ENCODE results near the gene MYG1. TPM values are rescaled to one million over a fixed set of nuclear protein-coding genes. Genes with fewer than 3 reads are reported as not detected.

MYG1 gene
- total RNA-seq, 8 experiments from 2014 or later, result 70.2 to 101 (median 87.1) TPM

DNA sequence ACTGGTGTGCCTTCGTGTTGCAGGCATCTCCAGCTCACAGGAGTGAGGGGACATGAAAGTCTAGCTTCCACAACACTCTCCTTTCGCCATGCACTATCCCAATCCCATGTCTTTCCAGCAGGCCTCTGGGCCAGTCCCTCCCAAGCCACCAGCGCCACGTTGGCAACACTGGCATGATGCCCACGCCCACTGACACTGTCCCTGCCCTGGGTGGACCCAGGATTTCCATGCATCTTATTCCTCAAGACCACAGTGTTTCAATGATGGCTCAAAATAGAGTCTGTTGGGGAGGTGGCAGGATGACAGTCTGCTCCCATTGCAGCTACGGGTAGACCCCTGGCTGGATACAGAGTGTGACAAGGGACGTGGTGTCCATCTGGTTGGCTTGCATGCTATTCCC is 34.4 kb downstream of the MYG1 start:
- H3K4me1 ChIP-seq (replicated peaks in 1 of 2), result no peaks in the 10 kb centered on the region
- 0 to 71% (median 37%) methylated on average over 1 to 3 of the region's 7 CpGs; no CpG with 5 or more reads in 4 of the 10 experiments for WGBS, 10 experiments
- H3K27ac ChIP-seq, result no peak overlapping the region
- no peak overlapping the region for H3K4me3 ChIP-seq
- ATAC-seq (replicated peaks in 6 of 8), result no peak
- in situ Hi-C loops (cut with MboI; ENCODE audit: low pct_unique_long_range_greater_than_20kb in 2 of 9, low sequenced_read_pairs in 9 of 9, unreplicated experiment in 9 of 9), result loop anchor here in 3 of 9 experiments (25.0 kb wide), 2 partner anchors 103 to 178 kb away; partner anchors contain the start of genes NPFF (in 2 of the 3), TARBP2 (in 2 of the 3) and PRR13 (in 1 of the 3)

DNA sequence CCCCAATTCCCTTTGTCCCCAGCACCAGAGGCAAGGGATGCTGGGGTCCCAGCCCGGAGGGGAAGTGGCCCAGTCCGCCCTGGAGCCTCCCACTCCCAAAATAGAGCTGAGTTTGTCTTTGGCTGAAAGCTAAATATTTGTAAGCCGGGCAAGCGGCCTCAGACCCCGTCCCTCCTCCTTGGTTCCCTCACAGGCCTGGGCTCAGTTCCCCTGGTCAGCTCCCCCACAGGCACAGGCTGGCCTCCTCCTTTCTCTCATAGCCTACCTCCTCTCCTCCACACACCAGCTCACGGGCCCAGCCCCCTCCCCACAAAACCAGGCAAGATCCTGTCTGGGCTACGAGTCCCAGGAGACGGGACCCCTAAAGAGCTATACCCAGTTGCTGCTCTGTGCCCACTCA is 35.3 kb downstream of the MYG1 start:
- H3K4me3 ChIP-seq, result no peak overlapping the region
- ATAC-seq (replicated peaks in 6 of 8), result no peak
- in situ Hi-C loops (cut with MboI; ENCODE audit: low pct_unique_long_range_greater_than_20kb in 2 of 9, low sequenced_read_pairs in 9 of 9, unreplicated experiment in 9 of 9), result loop anchor here in 3 of 9 experiments (25.0 kb wide), 2 partner anchors 102 to 177 kb away; partner anchors contain the start of genes NPFF (in 2 of the 3), TARBP2 (in 2 of the 3) and PRR13 (in 1 of the 3)
- H3K4me1 ChIP-seq (replicated peaks in 1 of 2), result no peaks in the 10 kb centered on the region
- WGBS, 10 experiments, result 80 to 92% (median 83%) methylated on average over 1 to 2 of the region's 8 CpGs; no CpG with 5 or more reads in 7 of the 10 experiments
- H3K27ac ChIP-seq, result no peak overlapping the region

DNA sequence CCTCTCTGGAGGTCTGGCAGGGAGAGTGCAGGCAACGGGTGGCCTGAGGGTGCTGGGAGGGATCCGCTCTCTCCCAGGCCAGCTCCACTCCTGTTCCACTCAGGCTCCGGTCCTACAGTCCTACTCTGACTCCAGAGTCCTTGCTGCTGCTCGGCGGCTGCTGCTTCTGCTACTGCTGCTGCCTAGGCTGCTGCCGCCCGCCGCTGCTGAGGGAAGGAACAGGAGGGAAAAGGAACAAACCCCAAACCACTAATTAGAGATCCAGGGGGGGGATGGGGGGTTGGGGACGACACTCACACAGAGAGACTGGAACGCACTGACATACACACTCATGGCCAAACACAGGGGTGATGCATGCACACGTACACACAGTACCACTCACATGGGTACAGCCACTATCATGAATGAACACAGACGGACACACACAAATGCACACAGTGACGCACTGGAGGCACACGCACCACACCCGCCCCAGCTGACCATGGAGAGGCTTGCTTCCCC is 36.7 kb downstream of the MYG1 start, which contains the start of gene SP7:
SP7 (minus strand) TSS at position 174 of the 501 bp plus-strand sequence. CDS start 708 bp downstream, outside the sequence.
- ATAC-seq (replicated peaks in 6 of 8), result peak in 6 of 8 experiments; percentile 16 to 79 (median 34)
- no peak within 1 kb of the TSS for H3K27ac ChIP-seq
- no peak within 1 kb of the TSS for H3K4me3 ChIP-seq
- in situ Hi-C loops (cut with MboI; ENCODE audit: low pct_unique_long_range_greater_than_20kb in 2 of 9, low sequenced_read_pairs in 9 of 9, unreplicated experiment in 9 of 9), result loop anchor here in 3 of 9 experiments (25.0 kb wide), 2 partner anchors 101 to 176 kb away; partner anchors contain the start of genes NPFF (in 2 of the 3), TARBP2 (in 2 of the 3) and PRR13 (in 1 of the 3)
- no peaks in the 10 kb centered on the region for H3K4me1 ChIP-seq (replicated peaks in 1 of 2)
- 50 to 60% methylated on average over 1 to 5 of the region's 15 CpGs; no CpG with 5 or more reads in 8 of the 10 experiments for WGBS, 10 experiments

DNA sequence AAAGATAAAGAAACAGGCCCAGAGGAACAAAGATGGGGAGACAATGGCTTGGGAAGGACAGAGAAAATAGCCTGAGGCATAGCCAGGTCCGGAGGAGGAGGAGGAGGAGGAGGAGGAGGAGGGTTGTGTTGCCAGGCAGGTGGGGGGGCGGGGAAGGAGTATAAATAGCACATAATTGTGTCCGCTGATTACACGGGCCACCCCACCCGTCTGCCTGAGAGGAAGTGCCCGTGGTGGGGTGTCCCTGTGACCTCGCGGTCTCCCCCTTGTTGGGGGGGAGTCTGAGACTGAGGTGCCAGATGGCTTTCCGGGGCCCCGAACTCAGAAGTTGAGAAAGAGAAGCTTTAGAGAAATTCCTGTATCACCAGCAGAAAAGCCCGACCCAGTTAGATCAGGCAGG is 38.5 kb downstream of the MYG1 start:
- no peak for ATAC-seq (replicated peaks in 6 of 8)
- Histone ChIP-seq H3K4me3 (no peak overlapping the region), H3K27ac (no peak overlapping the region), H3K4me1 (replicated peaks in 1 of 2) (no peaks in the 10 kb centered on the region)
- WGBS, 10 experiments, result 0 to 80% (median 73%) methylated on average over 1 to 4 of the region's 11 CpGs; no CpG with 5 or more reads in 3 of the 10 experiments
- in situ Hi-C loops (cut with MboI; ENCODE audit: low pct_unique_long_range_greater_than_20kb in 2 of 9, low sequenced_read_pairs in 9 of 9, unreplicated experiment in 9 of 9), result loop anchor here in 3 of 9 experiments (25.0 kb wide), 2 partner anchors 99 to 174 kb away; partner anchors contain the start of genes NPFF (in 2 of the 3), TARBP2 (in 2 of the 3) and PRR13 (in 1 of the 3)

DNA sequence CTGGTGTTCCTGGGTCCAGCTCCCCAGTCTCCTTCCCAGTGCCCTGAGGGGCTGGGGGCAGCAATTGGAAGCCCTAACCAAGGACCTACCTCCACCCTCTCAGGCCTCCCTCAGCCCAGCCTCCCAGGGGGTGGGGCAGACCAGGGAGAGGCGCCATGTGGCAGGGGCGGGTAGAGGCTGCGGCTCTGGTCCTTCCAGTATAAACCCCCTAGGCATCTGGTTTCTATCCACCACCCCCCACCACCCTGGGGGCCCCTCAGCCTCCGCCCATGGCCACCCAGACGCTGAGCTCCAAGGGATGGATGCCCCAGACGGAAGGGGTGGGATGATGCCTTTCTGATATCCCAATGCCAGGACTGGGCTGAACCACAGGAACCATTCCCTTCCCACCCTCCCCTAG is 39.4 kb downstream of the MYG1 start:
- peak in 4 of 8 experiments; percentile 14 to 78 (median 58) for ATAC-seq (replicated peaks in 6 of 8)
- Histone ChIP-seq H3K27ac (no peak overlapping the region), H3K4me3 (no peak overlapping the region), H3K4me1 (replicated peaks in 1 of 2) (no peaks in the 10 kb centered on the region)
- WGBS, 10 experiments, result no CpG with 5 or more reads among the region's 6 CpGs
- in situ Hi-C loops (cut with MboI; ENCODE audit: low pct_unique_long_range_greater_than_20kb in 2 of 9, low sequenced_read_pairs in 9 of 9, unreplicated experiment in 9 of 9), result loop anchor here in 3 of 9 experiments (25.0 kb wide), 2 partner anchors 98 to 173 kb away; partner anchors contain the start of genes NPFF (in 2 of the 3), TARBP2 (in 2 of the 3) and PRR13 (in 1 of the 3)

DNA sequence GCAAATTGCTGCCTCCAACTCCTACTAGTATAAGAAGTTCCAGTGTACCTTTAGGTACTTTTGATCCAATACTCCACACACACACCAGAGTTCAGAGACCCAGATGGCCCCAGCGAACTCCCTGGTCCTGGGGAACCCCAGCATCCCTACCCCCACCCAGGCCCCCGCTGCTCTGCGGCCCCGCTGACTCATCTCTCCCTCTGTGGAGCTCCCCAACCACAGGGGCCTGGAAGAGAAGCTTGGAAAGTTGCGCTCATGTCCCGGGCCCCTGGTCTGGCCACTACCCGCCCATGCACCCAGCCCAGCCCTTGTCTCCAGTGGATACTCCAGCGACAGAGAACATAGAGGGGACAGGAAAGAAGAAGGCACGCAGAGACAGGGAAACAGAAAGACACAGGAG is 40.9 kb downstream of the MYG1 start:
- Histone ChIP-seq H3K4me3 (no peak overlapping the region), H3K4me1 (replicated peaks in 1 of 2) (peaks cover 0 to 1% of the 10 kb centered on the region in 2 donors), H3K27ac (no peak overlapping the region)
- WGBS, 10 experiments, result 90% methylated on average over 2 of the region's 9 CpGs; no CpG with 5 or more reads in 9 of the 10 experiments
- no peak for ATAC-seq (replicated peaks in 6 of 8)
- in situ Hi-C loops (cut with MboI; ENCODE audit: low pct_unique_long_range_greater_than_20kb in 2 of 9, low sequenced_read_pairs in 9 of 9, unreplicated experiment in 9 of 9), result loop anchor here in 3 of 9 experiments (10.0 to 25.0 kb wide), 3 partner anchors 84 to 172 kb away; partner anchors contain the start of genes NPFF (in 2 of the 3), TARBP2 (in 2 of the 3), AMHR2 (in 1 of the 3) and PRR13 (in 1 of the 3)

DNA sequence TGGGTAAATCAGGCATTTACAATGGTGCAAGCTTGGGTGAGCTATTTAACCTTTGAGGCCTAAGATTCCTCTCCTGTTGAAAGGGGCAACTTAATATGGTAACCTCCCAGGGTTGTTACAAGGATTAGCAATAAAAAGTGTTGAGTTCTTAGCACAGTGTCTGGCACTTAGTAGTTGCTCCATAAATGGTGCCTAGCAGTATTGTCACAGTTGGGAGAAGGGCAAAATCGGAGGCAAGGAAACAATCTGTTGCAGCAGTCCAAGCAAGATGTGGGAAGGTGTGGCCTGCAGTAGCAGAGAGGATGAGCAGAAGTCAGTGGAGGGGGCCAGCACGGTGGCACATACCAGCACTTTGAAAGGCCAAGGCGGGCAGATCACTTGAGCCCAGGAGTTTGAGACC is 44.0 kb downstream of the MYG1 start:
- Histone ChIP-seq H3K4me1 (replicated peaks in 1 of 2) (peaks cover 0 to 5% of the 10 kb centered on the region in 2 donors), H3K4me3 (no peak overlapping the region), H3K27ac (no peak overlapping the region)
- no peak for ATAC-seq (replicated peaks in 6 of 8)
- 56 to 86% (median 63%) methylated on average over 1 to 3 of the region's 3 CpGs; no CpG with 5 or more reads in 5 of the 10 experiments for WGBS, 10 experiments
- in situ Hi-C loops (cut with MboI; ENCODE audit: low pct_unique_long_range_greater_than_20kb in 2 of 9, low sequenced_read_pairs in 9 of 9, unreplicated experiment in 9 of 9), result loop anchor here in 3 of 9 experiments (10.0 to 25.0 kb wide), 3 partner anchors 81 to 169 kb away; partner anchors contain the start of genes NPFF (in 2 of the 3), TARBP2 (in 2 of the 3), AMHR2 (in 1 of the 3) and PRR13 (in 1 of the 3)

DNA sequence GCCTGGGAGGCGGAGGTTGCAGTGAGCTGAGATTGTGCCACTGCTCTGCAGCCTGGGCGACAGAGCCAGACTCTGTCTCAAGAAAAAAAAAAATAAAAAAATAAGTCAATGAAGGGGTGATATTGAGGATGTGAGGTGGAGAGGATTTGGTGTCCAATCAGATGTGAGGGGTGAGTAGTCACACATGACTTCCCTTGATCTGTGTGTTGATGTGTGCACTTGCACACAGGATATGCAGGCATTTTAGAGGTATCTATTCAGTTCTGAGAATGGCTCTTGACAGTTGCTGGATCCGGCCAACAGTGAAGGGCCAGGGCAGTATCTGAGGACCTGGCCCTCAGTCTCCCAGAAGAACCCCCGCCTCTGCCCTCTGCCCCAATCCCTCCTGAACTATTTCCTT is 44.5 kb downstream of the MYG1 start:
- H3K4me3 ChIP-seq, result peak overlapping the region in 1 of 5 donors; percentile 47
- in situ Hi-C loops (cut with MboI; ENCODE audit: low pct_unique_long_range_greater_than_20kb in 2 of 9, low sequenced_read_pairs in 9 of 9, unreplicated experiment in 9 of 9), result loop anchor here in 3 of 9 experiments (10.0 to 25.0 kb wide), 3 partner anchors 81 to 168 kb away; partner anchors contain the start of genes NPFF (in 2 of the 3), TARBP2 (in 2 of the 3), AMHR2 (in 1 of the 3) and PRR13 (in 1 of the 3)
- ATAC-seq (replicated peaks in 6 of 8), result no peak

DNA sequence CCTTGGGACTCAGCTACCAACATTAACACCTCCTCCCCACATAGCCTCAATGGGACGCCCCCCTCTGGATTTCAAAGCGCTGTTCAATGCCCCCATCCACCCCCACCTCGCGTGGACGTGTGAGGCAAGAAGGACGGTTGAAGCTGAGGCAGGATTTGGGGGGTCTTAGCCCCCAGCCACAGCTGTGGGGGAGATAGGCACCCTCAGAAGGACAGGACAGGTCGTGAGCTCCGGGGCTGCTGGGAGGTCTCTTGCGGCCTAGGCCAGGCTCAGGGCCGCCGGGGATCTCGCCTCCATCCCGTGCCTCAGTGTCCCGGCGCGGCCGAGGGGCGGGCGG is 45.0 kb downstream of the MYG1 start:
- peak in 2 of 8 experiments; percentile 1 to 4 for ATAC-seq (replicated peaks in 6 of 8)
- Histone ChIP-seq H3K4me1 (replicated peaks in 1 of 2) (peaks cover 0 to 5% of the 10 kb centered on the region in 2 donors), H3K4me3 (peak overlapping the region; percentile 38 to 58 (median 47)), H3K27ac (peak overlapping the region in 1 of 2 donors; percentile 4)
- in situ Hi-C loops (cut with MboI; ENCODE audit: low pct_unique_long_range_greater_than_20kb in 2 of 9, low sequenced_read_pairs in 9 of 9, unreplicated experiment in 9 of 9), result loop anchor here in 3 of 9 experiments (10.0 to 25.0 kb wide), 3 partner anchors 80 to 168 kb away; partner anchors contain the start of genes NPFF (in 2 of the 3), TARBP2 (in 2 of the 3), AMHR2 (in 1 of the 3) and PRR13 (in 1 of the 3)
- no CpG with 5 or more reads among the region's 19 CpGs for WGBS, 10 experiments

More for the DNA sequence above, 44.5 kb downstream of the MYG1 start:
- WGBS, 10 experiments, result 80 to 100% (median 100%) methylated on average over 1 to 2 of the region's 4 CpGs; no CpG with 5 or more reads in 2 of the 10 experiments
- Histone ChIP-seq H3K27ac (no peak overlapping the region), H3K4me1 (replicated peaks in 1 of 2) (peaks cover 0 to 5% of the 10 kb centered on the region in 2 donors)

DNA sequence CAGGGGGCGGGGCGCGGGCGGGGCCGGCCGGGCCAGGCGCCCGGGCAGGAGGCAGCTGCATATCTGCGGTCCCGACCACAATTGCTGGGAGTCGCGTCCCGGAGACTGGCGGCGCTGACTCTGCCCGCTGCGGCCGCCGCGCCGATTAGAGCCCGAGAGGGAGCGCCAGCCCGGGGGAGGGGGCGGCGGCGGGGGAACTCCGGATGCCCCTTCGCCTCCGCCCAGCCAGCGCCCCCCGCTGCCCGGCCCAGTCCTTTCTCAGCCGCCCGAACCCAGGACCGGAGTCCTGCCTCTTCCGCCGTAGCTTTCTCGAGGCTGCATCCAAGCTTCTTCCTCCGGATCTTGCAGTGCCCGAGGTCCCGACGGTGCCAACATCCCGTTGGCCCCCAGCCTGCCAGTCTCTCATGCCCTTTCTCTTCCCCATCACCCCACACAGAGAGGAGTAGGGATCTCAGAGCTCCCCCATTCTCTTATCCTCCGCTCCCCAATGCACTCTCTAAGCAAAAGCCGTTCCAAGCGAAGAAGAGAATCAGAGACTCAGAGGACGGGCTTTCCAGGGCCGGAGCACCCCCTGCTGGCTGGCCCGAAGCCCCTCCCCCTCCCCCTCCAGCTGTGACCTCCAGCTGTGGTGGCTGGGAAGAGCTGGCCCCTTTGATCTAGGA is 45.5 kb downstream of the MYG1 start:
- Histone ChIP-seq H3K27ac (peak overlapping the region in 1 of 2 donors; percentile 4), H3K4me1 (replicated peaks in 1 of 2) (peaks cover 0 to 5% of the 10 kb centered on the region in 2 donors), H3K4me3 (peak overlapping the region; percentile 38 to 58 (median 47))
- WGBS, 10 experiments, result 0% methylated on average over 6 of the region's 50 CpGs; no CpG with 5 or more reads in 9 of the 10 experiments
- in situ Hi-C loops (cut with MboI; ENCODE audit: low pct_unique_long_range_greater_than_20kb in 2 of 9, low sequenced_read_pairs in 9 of 9, unreplicated experiment in 9 of 9), result loop anchor here in 3 of 9 experiments (10.0 to 25.0 kb wide), 3 partner anchors 80 to 167 kb away; partner anchors contain the start of genes NPFF (in 2 of the 3), TARBP2 (in 2 of the 3), AMHR2 (in 1 of the 3) and PRR13 (in 1 of the 3)
- peak; percentile 83 to 94 (median 90) for ATAC-seq (replicated peaks in 6 of 8)

DNA sequence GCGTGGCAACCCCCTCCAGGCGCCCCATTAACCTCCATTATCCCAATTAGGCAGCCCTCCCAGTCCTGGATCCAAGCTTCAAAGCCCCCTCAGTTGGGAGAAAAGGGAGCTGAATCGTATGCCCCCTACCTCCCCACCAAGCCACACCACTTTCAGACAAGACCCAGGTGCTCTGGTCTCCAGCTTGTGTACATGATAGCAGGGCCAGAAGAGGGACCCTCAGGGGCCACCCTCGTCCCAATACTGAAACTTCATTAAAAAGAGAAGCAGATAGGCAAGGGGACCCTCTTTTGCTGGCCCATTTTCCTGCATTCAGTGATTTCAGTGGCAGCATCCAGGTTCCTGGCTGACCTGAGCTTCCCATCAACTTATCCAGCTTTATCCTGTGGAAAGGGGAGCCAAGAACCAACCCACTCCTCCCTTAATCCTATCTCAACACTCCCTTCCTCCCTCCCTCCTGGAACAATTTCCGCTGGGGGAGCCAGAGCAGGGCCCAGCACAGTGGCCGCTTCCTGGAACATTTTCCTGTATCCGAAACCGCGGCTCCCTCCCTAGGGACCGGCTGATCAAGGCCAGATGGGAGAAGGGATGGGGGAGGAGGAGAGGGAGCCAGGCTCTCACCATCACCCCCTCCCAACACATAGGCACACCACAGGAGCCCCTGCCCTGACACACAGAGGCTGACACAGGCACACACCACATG is 46.1 kb downstream of the MYG1 start:
- peak in 3 of 8 experiments; percentile 7 to 41 (median 24) for ATAC-seq (replicated peaks in 6 of 8)
- Histone ChIP-seq H3K27ac (no peak overlapping the region), H3K4me1 (replicated peaks in 1 of 2) (peaks cover 0 to 5% of the 10 kb centered on the region in 2 donors), H3K4me3 (peak overlapping the region in 4 of 5 donors; percentile 38 to 58 (median 49))
- in situ Hi-C loops (cut with MboI; ENCODE audit: low pct_unique_long_range_greater_than_20kb in 2 of 9, low sequenced_read_pairs in 9 of 9, unreplicated experiment in 9 of 9), result loop anchor here in 3 of 9 experiments (10.0 to 25.0 kb wide), 3 partner anchors 79 to 167 kb away; partner anchors contain the start of genes NPFF (in 2 of the 3), TARBP2 (in 2 of the 3), AMHR2 (in 1 of the 3) and PRR13 (in 1 of the 3)
- WGBS, 10 experiments, result 4 to 81% (median 43%) methylated on average over 1 to 6 of the region's 10 CpGs; no CpG with 5 or more reads in 5 of the 10 experiments
